Breast epithelium (tissue), 3 donors: ENCODE data around the gene SMAD7.

ENCODE experiments used
- CTCF ChIP-seq, 3 donors: fragments of 450-650 bp; IDR thresholded peaks; one replicate each; pipeline ENCODE4 v1.5.1; 2016 to 2017; ENCODE audit warnings: antibody characterized with exemption in 3 of 3, mild to moderate bottlenecking in 3 of 3, moderate library complexity in 3 of 3
- POLR2AphosphoS5 ChIP-seq, 3 donors: sonication (generic); formaldehyde crosslinking; IDR thresholded peaks; one replicate each; pipeline ENCODE4 v1.6.1; 2017; ENCODE audit warnings: antibody characterized with exemption in 3 of 3

- no peak for TF ChIP-seq POLR2AphosphoS5 (IDR thresholded peaks at IDR 0.05)
- no peak for TF ChIP-seq CTCF (IDR thresholded peaks at IDR 0.05)
These were observed 34.4 kb upstream of the SMAD7 start for GRCh38 chr18:48985161-48985560.
